ENCODE results near the gene BACH2.
"Not testable (repeated sequence)": the region's sequence is repeated elsewhere in the genome, so short reads cannot be mapped to it uniquely, and the experiment has no call there.

BACH2 gene

DNA sequence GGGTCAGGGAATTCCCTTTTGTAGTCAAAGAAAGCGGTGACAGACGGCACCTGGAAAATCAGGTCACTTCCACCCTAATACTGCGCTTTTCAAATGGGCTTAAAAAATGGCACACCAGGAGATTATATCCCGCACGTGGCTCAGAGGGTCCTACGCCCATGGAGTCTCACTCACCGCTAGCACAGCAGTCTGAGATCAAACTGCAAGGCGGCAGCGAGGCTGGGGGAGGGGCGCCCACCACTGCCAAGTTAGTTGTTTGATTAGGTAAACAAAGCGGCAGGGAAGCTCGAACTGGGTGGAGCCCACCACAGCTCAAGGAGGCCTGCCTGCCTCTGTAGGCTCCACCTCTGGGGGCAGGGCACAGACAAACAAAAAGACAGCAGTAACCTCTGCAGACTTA is 242.4 kb downstream of the BACH2 start:
- not testable (repeated sequence) for DNase-seq

DNA sequence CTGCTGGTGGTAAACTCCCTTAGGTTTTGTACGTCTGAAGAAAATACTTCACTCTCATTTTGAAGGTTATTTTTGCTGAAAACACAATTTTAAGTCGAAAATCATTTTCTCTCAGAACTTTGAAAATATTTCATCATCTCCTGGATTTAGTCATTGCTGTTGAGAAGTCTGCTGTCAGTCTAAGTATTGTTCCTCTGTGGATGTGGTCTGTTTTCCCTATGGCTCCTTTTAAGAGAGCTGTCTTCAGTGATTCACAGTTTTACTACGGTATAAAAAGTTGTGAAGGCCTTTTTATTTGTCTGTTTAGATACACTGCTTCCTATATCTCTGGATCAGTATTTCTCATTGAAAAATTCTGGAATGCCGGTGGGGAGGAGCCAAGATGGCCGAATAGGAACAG is 243.0 kb downstream of the BACH2 start:
- no peak for DNase-seq

DNA sequence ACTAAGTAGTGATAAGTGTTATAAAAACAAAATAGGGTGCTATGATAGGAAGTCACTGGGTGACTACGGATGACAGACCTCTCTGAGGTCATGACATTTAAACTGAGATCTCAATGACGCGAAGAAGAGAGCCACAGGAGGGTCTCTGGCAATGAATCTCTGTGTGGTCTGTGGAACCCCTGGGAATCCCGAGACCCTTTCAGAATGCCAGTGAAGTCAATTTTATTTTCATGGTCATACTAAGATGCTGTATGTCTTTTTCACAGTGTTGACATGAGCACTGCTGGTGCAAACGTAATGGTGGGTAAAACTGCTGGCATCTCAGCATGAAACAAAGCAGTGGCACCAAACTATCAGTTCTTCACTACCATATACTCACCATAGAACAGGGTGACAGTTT is 247.3 kb downstream of the BACH2 start:
- no peak for DNase-seq

DNA sequence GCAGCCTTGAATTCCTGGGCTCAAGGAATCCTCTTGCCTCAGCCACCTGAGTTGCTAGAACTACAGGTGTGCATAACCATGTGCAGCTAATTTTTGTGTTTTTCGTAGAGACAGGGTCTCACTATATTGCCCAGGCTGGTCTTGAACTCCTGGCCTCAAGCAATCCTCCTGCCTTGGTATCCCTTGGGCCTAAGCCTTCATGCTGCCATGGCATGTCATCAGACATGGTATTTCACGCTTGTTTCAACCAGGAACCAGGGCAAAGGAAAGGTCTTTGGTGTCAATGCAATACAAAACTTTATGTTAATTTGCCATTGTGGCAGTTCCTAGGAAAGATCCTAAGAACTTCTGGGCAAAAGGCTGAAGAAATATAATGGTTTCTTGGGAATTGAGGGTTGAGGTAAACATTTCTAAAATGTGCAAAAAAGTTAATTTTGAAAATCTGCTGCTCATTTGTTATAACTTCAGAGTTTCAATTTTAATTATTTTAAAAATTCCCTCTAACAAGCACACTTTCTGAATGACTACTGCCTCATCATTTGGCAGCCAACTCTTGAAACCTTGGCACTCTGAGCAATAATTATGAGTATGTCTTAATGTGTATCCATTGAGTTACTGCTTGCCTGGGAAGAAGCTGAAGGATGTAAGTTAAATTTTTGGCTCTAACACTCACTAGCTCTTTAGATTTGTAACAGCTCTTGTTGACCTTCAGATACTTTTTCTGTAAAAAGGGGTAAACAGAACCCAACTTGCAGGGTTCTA is 248.3 kb downstream of the BACH2 start:
- no peak for DNase-seq

DNA sequence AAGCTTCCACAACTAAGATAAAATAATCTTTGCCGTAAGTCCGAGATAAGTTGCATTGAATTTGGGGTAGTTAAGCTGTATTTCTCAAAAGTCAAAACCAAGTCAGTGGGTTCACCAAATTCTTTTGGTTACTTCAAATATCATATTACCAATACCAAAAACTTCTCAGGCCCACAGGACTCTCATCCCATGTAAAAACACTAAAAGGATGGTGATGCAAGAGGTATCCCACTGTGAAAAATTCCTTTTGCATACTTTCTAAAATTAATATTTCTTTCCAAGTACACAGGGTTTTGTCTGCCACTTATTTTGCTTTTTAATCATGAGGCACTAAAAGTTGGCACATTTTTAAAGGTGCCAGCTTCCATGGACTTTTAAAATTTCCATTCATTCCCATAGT is 251.1 kb downstream of the BACH2 start:
- DNase-seq: no peak

DNA sequence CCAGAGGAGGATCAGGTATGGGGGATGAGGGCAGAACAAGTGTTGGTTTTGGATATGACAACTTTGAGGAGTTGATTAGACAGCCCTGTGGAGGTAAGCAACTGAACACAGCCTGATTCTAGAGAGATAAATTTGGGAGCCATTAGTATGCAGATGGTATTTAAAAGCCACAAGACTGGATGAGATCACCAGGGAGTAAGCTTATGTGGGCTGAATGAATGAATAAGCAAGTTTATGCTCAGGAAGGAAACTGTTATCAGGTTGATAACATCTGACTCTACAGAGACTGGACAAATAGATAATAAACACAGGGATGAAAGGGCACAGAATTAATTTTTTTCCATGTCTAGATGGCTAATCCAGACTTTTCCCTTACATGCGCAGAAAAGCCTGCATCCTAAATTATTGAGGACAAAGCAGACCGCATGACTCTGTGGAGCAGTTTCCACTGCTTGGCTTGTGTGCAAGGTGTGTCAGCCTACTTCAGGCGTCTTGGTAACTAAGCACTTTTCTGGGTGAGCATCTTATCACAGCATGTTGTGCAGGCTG is 251.7 kb downstream of the BACH2 start:
- no peak for DNase-seq

DNA sequence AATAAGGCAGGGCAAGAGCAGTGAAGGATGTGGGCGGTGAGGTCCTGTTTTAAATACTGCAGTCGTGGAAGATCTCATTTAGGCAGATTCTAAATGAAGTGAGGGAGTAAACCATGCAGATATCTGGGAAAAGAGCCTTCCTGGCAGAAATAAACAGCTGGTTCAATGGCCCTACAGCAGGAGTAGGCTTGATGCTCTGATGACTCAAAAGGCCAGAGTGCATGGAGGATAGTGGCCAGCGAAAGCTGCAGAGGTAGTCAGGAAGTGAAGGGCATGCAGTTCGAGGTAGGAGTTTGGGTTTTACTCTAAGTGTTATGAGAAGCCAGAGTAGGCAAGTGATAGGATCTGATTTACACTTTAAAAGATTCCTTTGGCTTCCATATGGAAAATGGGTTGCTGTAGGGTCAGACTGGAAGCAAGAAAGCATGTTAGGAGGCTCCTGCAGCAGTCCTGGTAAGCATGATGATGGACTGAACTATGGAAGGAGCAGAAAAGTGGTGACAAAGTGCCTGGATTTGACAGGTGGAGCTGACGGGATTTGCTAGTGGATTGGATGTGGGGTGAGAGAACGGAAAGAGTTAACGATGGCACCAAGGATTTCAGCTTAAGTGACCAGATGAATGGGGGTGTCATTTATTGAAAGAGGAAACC is 252.3 kb downstream of the BACH2 start:
- no peak for DNase-seq

DNA sequence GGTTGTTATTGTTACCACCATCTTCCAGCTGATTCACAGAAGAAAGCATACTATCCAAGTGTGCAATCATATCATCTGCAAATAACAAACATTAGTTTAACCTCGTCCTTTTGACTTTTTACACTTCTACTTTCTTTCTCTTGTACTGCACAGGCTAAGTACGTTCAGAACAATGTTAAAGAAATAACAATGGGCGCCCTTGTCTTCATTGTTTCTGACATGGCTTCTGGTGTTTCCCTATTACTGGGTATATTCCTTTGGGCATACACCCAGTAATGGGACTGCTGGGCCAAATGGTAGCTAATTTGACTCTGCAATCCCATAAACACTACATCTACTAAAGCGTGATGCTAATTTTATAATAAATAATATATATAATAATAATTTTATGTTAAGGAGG is 255.7 kb downstream of the BACH2 start:
- DNase-seq: no peak

DNA sequence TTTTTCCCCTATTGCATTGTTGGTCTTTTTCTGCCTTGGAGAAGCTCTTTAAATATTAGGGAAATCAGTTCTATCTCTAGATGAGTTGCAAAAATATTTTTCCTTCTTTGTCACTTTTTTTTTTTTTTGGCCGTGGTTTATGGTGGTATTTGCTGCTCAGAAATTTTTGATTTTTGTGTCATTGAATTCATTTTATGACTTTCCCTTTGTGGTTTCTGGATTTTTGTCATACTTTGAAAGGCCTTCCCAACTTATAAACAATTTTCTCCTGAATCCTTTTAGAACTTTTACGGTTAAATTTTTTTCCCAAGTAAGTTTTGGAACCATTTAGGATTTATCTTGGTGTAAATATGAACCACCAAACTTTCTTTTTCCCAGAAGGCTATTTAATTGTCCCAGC is 256.7 kb downstream of the BACH2 start:
- no peak for DNase-seq

DNA sequence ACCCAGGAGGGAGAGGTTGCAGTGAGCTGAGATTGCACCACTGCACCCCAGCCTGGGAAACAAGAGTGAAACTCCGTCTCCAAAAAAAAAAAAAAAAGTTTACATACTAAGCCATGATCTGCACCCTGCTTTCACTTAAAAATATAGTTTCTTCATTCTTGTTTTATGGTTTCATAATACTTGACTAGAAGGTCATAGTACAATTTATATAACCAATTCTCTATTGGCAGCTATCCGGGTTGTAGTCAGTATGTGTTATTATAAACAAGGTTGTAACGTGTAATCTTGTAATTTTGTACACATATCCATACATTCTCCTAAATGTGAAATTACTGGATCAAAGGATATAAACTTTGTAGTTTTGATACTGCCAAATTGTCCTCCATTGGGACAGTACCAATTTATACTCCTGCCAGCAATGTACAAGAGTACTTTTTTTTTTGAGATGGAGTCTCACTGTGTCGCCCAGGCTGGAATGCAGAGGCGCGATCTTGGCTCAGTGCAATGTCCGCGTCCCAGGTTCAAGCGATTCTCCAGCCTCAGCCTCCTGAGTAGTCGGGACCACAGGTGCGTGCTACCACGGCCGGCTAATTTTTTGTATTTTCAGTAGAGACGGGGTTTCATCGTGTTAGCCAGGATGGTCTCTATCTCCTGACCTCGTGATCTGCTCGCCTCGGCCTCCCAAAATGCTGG is 257.5 kb downstream of the BACH2 start:
- DNase-seq: no peak

DNA sequence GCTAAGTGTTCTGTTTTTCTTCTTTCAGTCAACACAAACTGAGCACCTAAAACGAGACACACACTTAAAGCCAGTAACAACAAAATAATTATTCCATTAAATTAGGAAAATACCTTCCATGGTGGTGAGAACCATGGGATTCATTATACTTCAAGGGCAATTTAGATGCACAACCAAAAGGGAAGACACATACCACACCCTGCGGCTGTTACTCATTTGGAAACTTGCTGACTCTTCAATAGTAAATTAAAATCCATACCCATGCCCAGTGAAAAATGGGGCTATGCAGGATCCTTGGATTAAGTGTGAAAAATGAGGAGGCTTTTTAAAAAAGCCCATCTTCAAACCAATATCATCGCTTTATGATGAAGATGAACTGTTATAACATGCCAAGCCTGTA is 259.7 kb downstream of the BACH2 start:
- DNase-seq: no peak

DNA sequence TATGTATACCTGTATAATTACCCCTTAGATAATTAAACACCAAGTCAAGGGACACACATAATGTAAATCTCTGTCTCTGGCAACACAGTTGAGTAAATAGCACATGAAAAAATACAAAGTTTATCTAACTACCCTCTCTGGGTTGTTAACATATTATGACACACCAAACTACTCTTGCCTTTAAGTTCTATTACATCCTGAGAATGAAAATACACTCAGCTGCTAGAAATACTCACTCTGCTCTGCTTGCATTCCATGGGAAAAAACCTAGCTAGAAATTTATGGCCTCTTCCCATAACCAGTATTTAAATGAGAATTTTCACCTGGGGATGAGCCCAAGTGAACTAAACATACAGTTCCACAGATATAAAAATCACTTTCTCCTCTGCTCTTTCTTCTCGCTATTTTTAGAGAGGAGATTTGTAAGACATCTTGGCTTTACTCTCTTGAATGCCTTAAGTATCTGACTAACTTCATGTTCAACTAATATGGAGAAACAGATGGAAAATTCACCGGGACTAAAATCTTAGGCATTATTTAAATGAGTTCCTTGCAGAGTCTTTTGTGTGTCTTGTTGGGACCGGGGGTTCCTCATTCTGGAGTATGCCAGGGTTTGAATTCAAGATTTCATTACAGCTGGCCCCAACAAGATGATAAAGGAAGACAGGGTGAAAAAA is 261.5 kb downstream of the BACH2 start:
- no peak for DNase-seq

DNA sequence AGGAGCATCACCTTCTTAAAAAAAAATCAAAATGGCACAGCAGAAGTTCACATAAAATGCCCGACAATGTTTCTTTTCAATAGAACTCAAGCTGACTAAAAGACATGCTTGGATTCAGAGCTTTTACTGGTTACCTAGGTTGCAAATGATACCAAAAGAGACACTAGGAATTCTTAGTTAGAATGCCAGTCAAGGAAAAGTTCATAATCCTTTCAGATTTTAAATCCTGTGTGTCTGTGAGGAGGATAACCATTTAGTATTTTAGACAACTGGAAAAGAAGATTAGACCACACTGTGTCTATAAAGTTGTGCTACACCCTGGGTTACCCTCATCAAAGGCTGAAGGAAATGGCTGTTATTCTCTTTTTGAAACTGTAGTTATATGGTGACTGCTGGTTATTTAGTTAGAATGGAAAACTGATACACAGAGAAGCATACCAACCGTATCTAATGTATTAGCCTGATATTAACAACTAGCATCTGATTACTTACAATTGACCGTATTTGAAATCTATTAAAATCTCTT is 262.8 kb downstream of the BACH2 start:
- no peak for DNase-seq

DNA sequence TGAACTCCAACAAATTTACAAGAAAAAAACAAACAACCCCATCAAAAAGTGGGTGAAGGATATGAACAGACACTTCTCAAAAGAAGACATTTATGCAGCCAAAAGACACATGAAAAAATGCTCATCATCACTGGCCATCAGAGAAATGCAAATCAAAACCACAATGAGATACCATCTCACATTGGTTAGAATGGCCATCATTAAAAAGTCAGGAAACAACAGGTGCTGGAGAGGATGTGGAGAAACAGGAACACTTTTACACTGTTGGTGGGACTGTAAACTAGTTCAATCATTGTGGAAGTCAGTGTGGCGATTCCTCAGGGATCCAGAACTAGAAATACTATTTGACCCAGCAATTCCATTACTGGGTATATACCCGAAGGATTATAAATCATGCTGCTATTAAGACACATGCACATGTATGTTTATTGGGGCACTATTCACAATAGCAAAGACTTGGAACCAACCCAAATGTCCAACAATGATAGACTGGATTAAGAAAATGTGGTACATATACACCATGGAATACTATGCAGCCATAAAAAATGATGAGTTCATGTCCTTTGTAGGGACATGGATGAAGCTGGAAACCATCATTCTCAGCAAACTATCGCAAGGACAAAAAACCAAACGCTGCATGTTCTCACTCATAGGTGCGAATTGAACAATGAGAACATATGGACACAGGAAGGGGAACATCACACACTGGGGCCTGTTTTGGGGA is 264.0 kb downstream of the BACH2 start:
- DNase-seq: not testable (repeated sequence)

DNA sequence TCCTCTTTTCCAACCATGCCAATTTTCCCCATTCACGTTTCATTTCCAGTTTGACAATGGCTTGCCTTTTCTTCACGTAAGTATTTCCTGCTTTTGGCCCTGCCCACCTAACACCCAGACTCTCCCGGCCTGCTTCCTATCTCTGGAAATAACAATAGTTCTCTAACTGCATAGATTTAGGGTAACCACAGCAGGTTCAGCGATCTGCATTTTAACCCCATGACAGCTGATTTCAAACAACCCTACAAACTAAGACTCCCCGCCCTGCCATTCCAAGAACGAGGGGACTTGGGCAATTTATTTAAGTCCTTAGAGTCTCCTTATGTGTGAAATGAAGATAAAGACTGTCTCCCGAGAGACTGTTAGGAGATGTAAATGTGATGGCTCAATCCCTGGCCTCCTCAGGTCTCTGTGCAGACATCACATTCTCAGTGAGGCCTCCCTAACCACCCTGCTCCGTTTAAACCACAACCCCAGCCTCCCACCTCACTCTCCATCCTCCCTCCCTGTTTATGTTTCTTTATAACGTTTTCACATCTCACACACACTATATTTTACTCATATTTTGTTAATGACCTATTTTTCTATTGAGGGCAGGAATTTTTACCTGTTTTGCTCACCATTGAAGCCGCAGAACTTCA is 267.5 kb downstream of the BACH2 start:
- DNase-seq: no peak

DNA sequence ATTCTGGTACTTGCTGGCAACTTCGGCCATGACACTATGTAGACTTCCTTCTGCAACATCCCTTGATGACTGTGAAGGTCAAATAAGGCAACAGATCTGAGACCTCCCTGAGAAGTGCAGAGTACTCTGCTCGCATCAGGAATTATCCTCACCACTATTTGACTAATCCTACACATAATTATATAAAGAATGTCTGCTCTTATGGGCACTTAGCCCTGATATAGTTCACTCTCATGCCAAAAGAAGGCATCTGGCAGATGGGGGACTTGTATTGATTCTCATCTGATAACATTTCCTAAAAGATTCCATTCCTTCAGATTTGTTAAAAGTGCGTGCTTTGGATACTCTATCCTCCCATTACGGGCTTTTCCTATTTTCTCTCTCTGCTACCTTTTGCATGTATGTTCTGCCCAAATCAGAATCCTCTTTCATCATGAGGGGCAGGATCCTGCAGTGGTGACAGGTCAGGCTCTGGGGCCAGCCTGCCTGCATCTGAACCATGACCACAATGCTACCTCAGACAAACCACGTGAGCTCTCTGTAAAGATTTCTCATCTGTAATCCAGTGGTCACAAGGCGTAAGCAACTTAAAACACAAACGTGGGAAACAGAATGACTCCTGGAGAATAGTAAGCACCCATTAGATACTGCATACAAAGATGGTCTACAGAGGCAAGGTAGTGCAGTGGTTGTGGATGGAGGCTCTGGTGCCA is 268.4 kb downstream of the BACH2 start:
- no peak for DNase-seq

DNA sequence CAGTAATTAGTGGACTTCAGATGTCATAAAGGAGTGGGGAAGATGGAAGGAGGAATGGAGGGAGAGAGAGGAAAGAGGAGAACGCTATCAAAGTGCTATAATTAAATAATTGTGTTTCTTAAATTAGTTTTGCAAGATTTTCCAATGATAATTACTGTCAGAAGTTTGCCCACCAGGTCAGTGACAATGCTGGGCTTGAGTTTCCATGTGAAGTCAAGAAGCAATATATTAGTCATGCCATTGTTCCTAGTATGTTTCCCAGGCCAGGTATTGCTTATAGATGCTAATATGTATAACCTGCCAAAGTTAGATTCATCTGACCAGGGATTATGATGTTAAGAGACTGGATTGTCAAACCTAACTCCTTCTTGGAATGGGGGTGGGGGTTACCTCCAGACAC is 270.4 kb downstream of the BACH2 start:
- DNase-seq: no peak

DNA sequence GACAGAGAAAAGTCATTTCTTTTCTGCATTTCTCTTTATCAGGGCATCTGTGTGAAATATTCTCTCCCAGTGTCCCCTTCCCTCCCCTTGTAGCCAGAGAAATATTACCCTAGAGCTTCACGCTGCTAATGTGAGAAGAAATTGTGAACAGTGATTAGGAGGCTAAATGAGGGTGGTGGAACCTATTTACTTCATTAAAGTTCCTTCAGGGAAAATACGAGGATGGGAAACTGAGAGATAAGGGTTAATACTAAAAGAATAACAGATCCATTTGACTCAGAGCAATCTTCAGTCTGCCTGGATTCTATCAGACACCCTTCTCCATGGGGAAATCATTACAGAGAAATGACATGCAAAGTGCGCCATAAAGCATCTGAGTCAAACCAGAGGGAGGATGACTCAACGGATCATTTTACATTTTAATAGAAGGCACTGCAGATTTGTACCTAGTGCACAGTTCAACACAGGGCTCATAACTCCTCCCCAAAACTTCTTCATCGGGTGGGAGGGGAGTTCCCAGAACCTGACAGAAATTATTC is 271.1 kb downstream of the BACH2 start:
- no peak for DNase-seq

DNA sequence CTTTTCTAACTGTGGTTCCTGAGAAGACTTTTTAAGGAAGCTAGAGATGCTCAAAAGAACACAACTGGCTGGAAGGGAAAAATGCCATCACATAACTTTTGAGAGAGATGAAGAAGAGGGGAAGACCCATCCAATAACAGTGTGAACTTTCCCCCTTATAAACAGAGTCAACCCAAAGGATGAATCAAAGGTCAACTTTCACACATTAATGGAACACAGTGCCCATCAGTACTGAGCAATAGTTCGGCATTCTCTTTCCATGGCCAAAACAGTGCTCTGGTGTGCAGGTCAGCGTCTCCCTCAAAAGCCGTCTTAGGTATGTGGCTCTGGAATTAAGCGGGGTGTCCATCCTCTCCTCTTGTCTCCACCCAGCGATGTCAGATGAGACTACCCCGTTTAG is 272.0 kb downstream of the BACH2 start:
- no peak for DNase-seq

DNA sequence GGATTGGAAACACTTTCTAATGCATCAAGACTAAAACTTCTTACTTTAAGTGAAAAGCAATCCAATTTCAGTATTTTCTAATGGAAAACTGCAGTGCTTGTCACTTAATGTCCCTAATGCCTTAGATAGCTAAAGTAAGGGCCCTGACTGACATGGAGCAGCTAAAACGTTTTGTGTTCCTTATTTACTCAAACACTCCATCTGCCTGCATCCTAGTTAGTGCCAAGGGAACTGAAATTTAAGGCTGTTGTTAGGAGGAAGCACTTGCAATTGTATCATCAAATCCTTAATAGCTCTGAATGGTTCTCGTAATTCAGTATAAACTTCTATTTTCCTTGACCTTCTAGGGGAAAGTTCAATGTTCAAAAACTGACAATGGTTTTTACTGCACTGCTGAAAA is 274.9 kb downstream of the BACH2 start:
- DNase-seq: no peak

DNA sequence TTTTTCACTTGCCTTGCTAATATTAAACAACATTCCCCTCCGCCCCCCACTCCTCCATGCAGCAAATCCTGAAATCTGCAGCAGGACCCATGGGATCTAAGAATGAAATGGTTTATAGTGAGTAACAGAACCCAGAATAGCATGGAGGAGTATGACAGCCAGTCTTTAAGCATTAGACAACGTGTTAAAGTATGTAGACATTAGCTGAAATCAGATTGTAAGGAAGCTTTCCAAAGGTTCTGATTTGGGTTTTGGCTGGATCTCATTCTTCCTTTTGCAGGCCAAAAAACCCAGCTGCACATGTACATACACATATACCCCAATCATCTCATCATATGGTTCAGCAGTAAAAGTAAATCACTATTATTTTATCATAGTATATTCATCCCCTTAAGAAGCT is 275.9 kb downstream of the BACH2 start:
- no peak for DNase-seq

Measured in SW 1271 (cell line).